ENCODE data around the gene ISLR2.
A peak's percentile ranks its signal among the peaks of the same experiment; 100 is the strongest.
"Not testable (repeated sequence)": the region's sequence is repeated elsewhere in the genome, so short reads cannot be mapped to it uniquely, and the experiment has no call there.

GRCh38 chr15:74099963-74100733, 30.2 kb upstream of the ISLR2 start:
- not testable (repeated sequence) for TF ChIP-seq CTCF, POLR2A (IDR thresholded peaks at IDR 0.05)
- peak in 2 of 3 donors; percentile 72 to 85 for TF ChIP-seq POLR2AphosphoS5 (IDR thresholded peaks at IDR 0.05)

Data from stomach (tissue), 4 donors.